Measurements from ENCODE around the gene C5AR1. TPM values are rescaled to one million over a fixed set of nuclear protein-coding genes. Genes with fewer than 3 reads are reported as not detected.
A peak's percentile ranks its signal among the peaks of the same experiment; 100 is the strongest.

Gene C5AR1
- total RNA-seq, 6 donors from 2014 or later, result 20.3 to 87.3 (median 45.1) TPM

- H3K4me3 ChIP-seq, result no peak overlapping the region
- H3K36me3 ChIP-seq, result peaks cover 0 to 6% (median 0%) of the 10 kb centered on the region in 4 donors
- peak overlapping the region in 1 of 4 donors; percentile 46 for H3K27ac ChIP-seq
- no peaks in the 10 kb centered on the region for H3K27me3 ChIP-seq
- ATAC-seq (ENCODE audit: low FRiP score in 2 of 2) (no peak), DNase-seq (no peak)
- WGBS, 2 donors, result 90 to 91% methylated on average over 38 to 46 of the region's 46 CpGs
- TF ChIP-seq CTCF (IDR thresholded peaks at IDR 0.05) (no peak), POLR2AphosphoS5 (IDR thresholded peaks at IDR 0.05) (no peak), EP300 (IDR thresholded peaks at IDR 0.05) (no peak), POLR2A (IDR thresholded peaks at IDR 0.05) (no peak)
- H3K4me1 ChIP-seq, result peaks cover 0 to 7% (median 0%) of the 10 kb centered on the region in 4 donors
- H3K9me3 ChIP-seq, result no peaks in the 10 kb centered on the region
These were observed 10.5 kb downstream of the C5AR1 start for GRCh38 chr19:47319923-47320871.

GRCh38 chr19:47321630-47322029 lies 12.0 kb downstream of the C5AR1 start:
- Histone ChIP-seq H3K4me3 (no peak overlapping the region), H3K27ac (peak overlapping the region in 2 of 4 donors; percentile 40 to 46), H3K36me3 (peaks cover 0 to 6% (median 0%) of the 10 kb centered on the region in 4 donors), H3K27me3 (no peaks in the 10 kb centered on the region), H3K9me3 (no peaks in the 10 kb centered on the region), H3K4me1 (no peaks in the 10 kb centered on the region)
- 65 to 78% methylated on average over 1 of the region's 1 CpG for WGBS, 2 donors
- no peak for ATAC-seq (ENCODE audit: low FRiP score in 2 of 2)
- DNase-seq, result no peak
- no peak for TF ChIP-seq POLR2A (IDR thresholded peaks at IDR 0.05)
- no peak for TF ChIP-seq CTCF (IDR thresholded peaks at IDR 0.05)
- no peak for TF ChIP-seq POLR2AphosphoS5 (IDR thresholded peaks at IDR 0.05)
- TF ChIP-seq EP300 (IDR thresholded peaks at IDR 0.05), result no peak

- TF ChIP-seq POLR2A (IDR thresholded peaks at IDR 0.05) (peak in 1 of 4 donors; percentile 43), POLR2AphosphoS5 (IDR thresholded peaks at IDR 0.05) (peak in 1 of 2 donors; percentile 32), EP300 (IDR thresholded peaks at IDR 0.05) (no peak), CTCF (IDR thresholded peaks at IDR 0.05) (no peak)
- Histone ChIP-seq H3K36me3 (peaks cover 0 to 6% (median 0%) of the 10 kb centered on the region in 4 donors), H3K27me3 (no peaks in the 10 kb centered on the region), H3K4me1 (no peaks in the 10 kb centered on the region), H3K9me3 (no peaks in the 10 kb centered on the region), H3K4me3 (no peak overlapping the region), H3K27ac (peak overlapping the region in 2 of 4 donors; percentile 40 to 88)
- DNase-seq (no peak), ATAC-seq (ENCODE audit: low FRiP score in 2 of 2) (no peak)
- 77 to 83% methylated on average over 2 of the region's 2 CpGs for WGBS, 2 donors
These were observed 12.4 kb downstream of the C5AR1 start for GRCh38 chr19:47322058-47322457.

- ATAC-seq (ENCODE audit: low FRiP score in 2 of 2), result peak in 1 of 2 donors; percentile 18
- Histone ChIP-seq H3K27ac (peak overlapping the region; percentile 30 to 88 (median 66)), H3K36me3 (peaks cover 0 to 6% (median 0%) of the 10 kb centered on the region in 4 donors), H3K27me3 (no peaks in the 10 kb centered on the region), H3K4me3 (no peak overlapping the region), H3K9me3 (no peaks in the 10 kb centered on the region), H3K4me1 (no peaks in the 10 kb centered on the region)
- TF ChIP-seq CTCF (IDR thresholded peaks at IDR 0.05) (no peak), POLR2A (IDR thresholded peaks at IDR 0.05) (no peak), EP300 (IDR thresholded peaks at IDR 0.05) (no peak), POLR2AphosphoS5 (IDR thresholded peaks at IDR 0.05) (no peak)
- DNase-seq, result no peak
- 69 to 73% methylated on average over 8 of the region's 8 CpGs for WGBS, 2 donors
These were observed 13.7 kb downstream of the C5AR1 start for GRCh38 chr19:47323409-47323808.

All from upper lobe of left lung (tissue), 6 donors.